HepG2 (cell line): ENCODE data around the gene SLC25A11. TPM values are rescaled to one million over a fixed set of nuclear protein-coding genes. Genes with fewer than 3 reads are reported as not detected.

ENCODE experiments used
- ATM ChIP-seq: fragments of 450-650 bp; IDR thresholded peaks from 2 replicates; pipeline ENCODE4 v1.7.1; 2017; ENCODE audit warnings: mild to moderate bottlenecking, borderline replicate concordance
- BRD4 ChIP-seq: sonication (generic); formaldehyde crosslinking; IDR thresholded peaks from 2 replicates; pipeline ENCODE4 v1.4.0; 2020; ENCODE audit warnings: missing genetic modification reagents
- CC2D1A ChIP-seq: sonication (generic); formaldehyde crosslinking; IDR thresholded peaks from 2 replicates; pipeline ENCODE4 v1.8.1; 2023; ENCODE audit warnings: mild to moderate bottlenecking, missing genetic modification reagents
- DRAP1 ChIP-seq: IDR thresholded peaks from 2 replicates; pipeline ENCODE4 v1.6.1; 2016; ENCODE audit warnings: missing genetic modification reagents, missing compliant biosample characterization
- HNRNPK ChIP-seq: fragments of 200-400 bp; formaldehyde crosslinking; IDR thresholded peaks from 2 replicates; pipeline ENCODE4 v1.6.1; 2018; ENCODE audit warnings: low read length, low read depth, moderate library complexity, mild to moderate bottlenecking; ENCODE audit not compliant: poor library complexity, severe bottlenecking
- IRF1 ChIP-seq: sonication (generic); formaldehyde crosslinking; IDR thresholded peaks from 2 replicates; pipeline ENCODE4 v1.4.0; 2020; ENCODE audit warnings: low read depth, mild to moderate bottlenecking, missing genetic modification reagents
- PHF21A ChIP-seq: sonication (generic); formaldehyde crosslinking; IDR thresholded peaks from 2 replicates; pipeline ENCODE4 v1.5.0; 2020; ENCODE audit warnings: mild to moderate bottlenecking, missing genetic modification reagents
- REST ChIP-seq, 2 experiments: IDR thresholded peaks; 2 replicates each; pipeline ENCODE4 v1.6.1; 2011 to 2012; ENCODE audit warnings: low read length in 2 of 2, borderline replicate concordance in 1 of 2, low read depth in 1 of 2, mild to moderate bottlenecking in 1 of 2, moderate library complexity in 1 of 2
- RFX3 ChIP-seq: IDR thresholded peaks from 2 replicates; pipeline ENCODE4 v1.6.1; 2016; ENCODE audit warnings: missing biosample characterization, missing genetic modification reagents
- TSC22D2 ChIP-seq: sonication (generic); formaldehyde crosslinking; IDR thresholded peaks from 2 replicates; pipeline ENCODE4 v1.5.1; 2020; ENCODE audit warnings: missing genetic modification reagents, mild to moderate bottlenecking, borderline replicate concordance
- YY1 ChIP-seq: IDR thresholded peaks from 2 replicates; pipeline ENCODE4 v1.6.1; 2011; ENCODE audit warnings: low read length, low read depth, moderate library complexity, mild to moderate bottlenecking; ENCODE audit not compliant: insufficient read depth, insufficient replicate concordance
- ZNF230 ChIP-seq: sonication (generic); formaldehyde crosslinking; IDR thresholded peaks from 2 replicates; pipeline ENCODE4 v1.4.0; 2020; ENCODE audit warnings: mild to moderate bottlenecking, missing genetic modification reagents
- ZNF260 ChIP-seq: sonication (generic); formaldehyde crosslinking; IDR thresholded peaks from 2 replicates; pipeline ENCODE4 v1.4.0; 2020; ENCODE audit warnings: missing genetic modification reagents, low read depth, mild to moderate bottlenecking, borderline replicate concordance
- ZNF335 ChIP-seq: sonication (generic); formaldehyde crosslinking; IDR thresholded peaks from 2 replicates; pipeline ENCODE4 v1.4.0; 2020; ENCODE audit warnings: missing genetic modification reagents
- ZNF639 ChIP-seq: conservative IDR thresholded peaks from 2 replicates; pipeline ENCODE4 v1.6.1; 2018; ENCODE audit warnings: missing genetic modification reagents
- ZSCAN31 ChIP-seq: sonication (generic); formaldehyde crosslinking; IDR thresholded peaks from 2 replicates; pipeline ENCODE4 v1.5.0; 2020; ENCODE audit warnings: low read depth, mild to moderate bottlenecking, missing genetic modification reagents
- polyA plus RNA-seq, 8 experiments: library from polyadenylated mRNA; depleted of rRNA in 3 of 8; stranded (reverse) in 7 of 8; unstranded in 1 of 8; fragments of >200 nt; fragmentation: Illumina TruSeq in 4 of 8; extraction: Trizol in 4 of 8; gene quantifications; 2 replicates each; pipeline versions ENCODE4 v1.2.1 to v1.2.3, GENCODE V29; 2011 to 2016; ENCODE audit warnings: low read depth in 4 of 8, missing spikeins in 1 of 8, mixed read lengths in 1 of 8; ENCODE audit not compliant: insufficient read depth in 1 of 8
- total RNA-seq, 5 experiments: library from RNA; depleted of rRNA; stranded (reverse); fragments of >200 nt; fragmentation: Illumina TruSeq; extraction: Trizol; gene quantifications; 2 replicates each; pipeline ENCODE4 v1.2.3, GENCODE V29; 2016; ENCODE audit warnings: low read depth in 1 of 5

SLC25A11 gene
- total and polyA plus RNA-seq, 2 of the 13 experiments (the other 11 are each of a cell fraction or from before 2014, with no cell fraction given): 35.4 to 47.2 TPM

- TF ChIP-seq DRAP1 (CRISPR knock-in tag): no peak
- peak; percentile 65 for TF ChIP-seq YY1
- no peak for TF ChIP-seq ATM
- TF ChIP-seq REST (IDR thresholded peaks at IDR 0.05; ENCODE audit: borderline replicate concordance in 1 of 2, low read depth in 1 of 2, low read length in 2 of 2): peak in 1 of 2 experiments; percentile 59; a peak in 1 of 4 replicates
- peak; percentile 89 for TF ChIP-seq HNRNPK
- peak; percentile 11; the same call in 1 of the 2 replicates for TF ChIP-seq BRD4 (CRISPR knock-in tag)
- 0 out of 2 replicates have a peak, but pooled peaks have one; percentile 64 for TF ChIP-seq TSC22D2 (CRISPR knock-in tag)
- TF ChIP-seq ZSCAN31 (CRISPR knock-in tag): no peak; the same call in 1 of the 2 replicates
- TF ChIP-seq ZNF230 (CRISPR knock-in tag): peak; percentile 85
- no peak for TF ChIP-seq ZNF260 (CRISPR knock-in tag)
- TF ChIP-seq RFX3 (CRISPR knock-in tag): no peak
- TF ChIP-seq IRF1 (CRISPR knock-in tag): 0 out of 2 replicates have a peak, but pooled peaks have one; percentile 33
- TF ChIP-seq ZNF335 (CRISPR knock-in tag): no peak
- TF ChIP-seq CC2D1A (CRISPR knock-in tag): no peak
- TF ChIP-seq PHF21A (CRISPR knock-in tag): peak; percentile 45; the same call in 1 of the 2 replicates
- TF ChIP-seq ZNF639 (CRISPR knock-in tag): peak; percentile 77; the same call in 1 of the 2 replicates
These were observed 9.7 kb upstream of the SLC25A11 start (continued) for GRCh38 chr17:4949321-4950074.
